Bronchial epithelial cell (primary cell): ENCODE measurements around the gene C5. TPM values are rescaled to one million over a fixed set of nuclear protein-coding genes. Genes with fewer than 3 reads are reported as not detected.

Experiments
- DNase-seq: peaks from one replicate; pipeline ENCODE4 v3.0.0-alpha.2; 2010; ENCODE audit warnings: low read depth
- FAIRE-seq: peaks from 2 replicates; lab custom pipeline; 2011; peaks lifted over from hg19 to GRCh38; lab: Jason Lieb, UNC
- H3K27me3 ChIP-seq: 2 replicates; pipeline ENCODE4 v1.5.1; 2011; ENCODE audit warnings: low read length; ENCODE audit not compliant: control insufficient read depth, insufficient read depth
- H3K36me3 ChIP-seq: 2 replicates; pipeline ENCODE4 v1.5.1; 2011; ENCODE audit warnings: low read length; ENCODE audit not compliant: control insufficient read depth, insufficient read depth
- H3K4me3 ChIP-seq: 2 replicates; pipeline ENCODE4 v1.5.1; 2011; ENCODE audit warnings: mild to moderate bottlenecking, low read depth, low read length, control low read depth
- total RNA-seq: library from RNA; depleted of rRNA; stranded (reverse); fragments of >200 nt; gene quantifications from 2 replicates; pipeline ENCODE4 v1.2.1, GENCODE V29; 2014
- TF ChIP-seq, protein P1 (sequence below): IDR thresholded peaks from 2 replicates; pipeline ENCODE4 v1.5.1; 2011; ENCODE audit warnings: mild to moderate bottlenecking, moderate library complexity, low read length, control low read depth, inconsistent platforms; ENCODE audit not compliant: insufficient read depth, severe bottlenecking

C5 gene
- total RNA-seq, 1 donor from 2014 or later, result 1.3 TPM

DNA sequence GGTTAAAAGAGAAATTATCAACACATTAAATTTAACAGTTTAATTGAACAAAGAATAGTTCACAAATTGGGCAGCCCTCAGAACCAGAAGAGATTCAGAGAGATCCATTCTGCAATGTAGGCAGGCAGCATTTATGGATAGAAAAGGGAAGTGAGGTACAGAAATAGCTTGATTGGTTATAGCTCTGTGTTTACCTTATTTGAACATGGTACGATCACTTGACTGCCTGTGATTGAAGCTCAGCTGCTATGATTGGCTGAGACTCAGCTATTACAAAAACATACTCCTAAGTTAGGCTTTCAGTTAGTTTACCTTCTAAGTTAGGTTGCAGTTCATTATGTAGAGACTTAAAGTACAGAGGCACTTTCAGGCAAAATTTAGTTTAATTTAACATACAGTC lies 32.0 kb upstream of the C5 start:
- no peak for FAIRE-seq
- Histone ChIP-seq H3K27me3 (no peaks in the 10 kb centered on the region), H3K4me3 (no peak overlapping the region), H3K36me3 (no peaks in the 10 kb centered on the region)
- TF ChIP-seq, protein P1, sequence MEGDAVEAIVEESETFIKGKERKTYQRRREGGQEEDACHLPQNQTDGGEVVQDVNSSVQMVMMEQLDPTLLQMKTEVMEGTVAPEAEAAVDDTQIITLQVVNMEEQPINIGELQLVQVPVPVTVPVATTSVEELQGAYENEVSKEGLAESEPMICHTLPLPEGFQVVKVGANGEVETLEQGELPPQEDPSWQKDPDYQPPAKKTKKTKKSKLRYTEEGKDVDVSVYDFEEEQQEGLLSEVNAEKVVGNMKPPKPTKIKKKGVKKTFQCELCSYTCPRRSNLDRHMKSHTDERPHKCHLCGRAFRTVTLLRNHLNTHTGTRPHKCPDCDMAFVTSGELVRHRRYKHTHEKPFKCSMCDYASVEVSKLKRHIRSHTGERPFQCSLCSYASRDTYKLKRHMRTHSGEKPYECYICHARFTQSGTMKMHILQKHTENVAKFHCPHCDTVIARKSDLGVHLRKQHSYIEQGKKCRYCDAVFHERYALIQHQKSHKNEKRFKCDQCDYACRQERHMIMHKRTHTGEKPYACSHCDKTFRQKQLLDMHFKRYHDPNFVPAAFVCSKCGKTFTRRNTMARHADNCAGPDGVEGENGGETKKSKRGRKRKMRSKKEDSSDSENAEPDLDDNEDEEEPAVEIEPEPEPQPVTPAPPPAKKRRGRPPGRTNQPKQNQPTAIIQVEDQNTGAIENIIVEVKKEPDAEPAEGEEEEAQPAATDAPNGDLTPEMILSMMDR, result no peak
- DNase-seq, result no peak

DNA sequence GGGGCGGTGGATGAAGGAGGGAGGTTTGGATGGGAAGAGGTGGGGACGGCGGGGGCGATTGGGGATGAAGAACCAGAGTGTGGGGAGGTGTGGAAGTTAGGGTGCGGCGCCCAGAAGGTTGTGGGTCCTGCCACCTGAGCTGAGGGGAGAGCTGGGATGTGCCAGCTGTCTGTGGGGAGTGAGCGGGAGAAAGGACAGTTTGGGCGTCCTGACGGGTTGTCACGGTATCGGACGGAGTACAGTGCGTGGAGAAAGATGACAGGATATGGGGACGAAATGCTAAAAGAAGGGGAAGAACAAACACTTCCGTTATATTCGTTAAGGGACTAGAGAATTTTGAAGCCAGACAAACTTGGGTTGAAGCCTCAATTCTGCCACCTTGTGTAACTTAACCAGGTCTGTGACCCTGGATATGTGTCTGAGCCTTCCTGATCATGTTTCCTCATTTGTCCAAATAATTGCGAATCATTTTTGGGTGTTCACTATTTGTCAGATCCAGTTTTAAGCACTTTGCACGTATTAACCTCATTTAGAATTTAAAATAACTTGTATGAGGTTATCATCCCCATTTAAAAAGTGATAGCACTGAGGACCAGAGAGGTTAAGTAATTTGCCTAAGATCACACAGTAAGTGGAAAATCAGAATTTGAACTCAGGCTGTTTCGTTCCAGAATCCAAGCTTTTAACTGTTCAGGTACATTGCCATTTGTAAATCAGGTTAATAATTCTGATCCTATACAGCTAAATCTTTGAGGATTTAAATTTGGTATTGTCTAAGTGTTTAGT lies 25.4 kb upstream of the C5 start:
- no peak for FAIRE-seq
- Histone ChIP-seq H3K4me3 (peak overlapping the region; percentile 75), H3K27me3 (no peaks in the 10 kb centered on the region), H3K36me3 (no peaks in the 10 kb centered on the region)
- TF ChIP-seq, protein P1, result no peak
- DNase-seq, result peak; percentile 38

DNA sequence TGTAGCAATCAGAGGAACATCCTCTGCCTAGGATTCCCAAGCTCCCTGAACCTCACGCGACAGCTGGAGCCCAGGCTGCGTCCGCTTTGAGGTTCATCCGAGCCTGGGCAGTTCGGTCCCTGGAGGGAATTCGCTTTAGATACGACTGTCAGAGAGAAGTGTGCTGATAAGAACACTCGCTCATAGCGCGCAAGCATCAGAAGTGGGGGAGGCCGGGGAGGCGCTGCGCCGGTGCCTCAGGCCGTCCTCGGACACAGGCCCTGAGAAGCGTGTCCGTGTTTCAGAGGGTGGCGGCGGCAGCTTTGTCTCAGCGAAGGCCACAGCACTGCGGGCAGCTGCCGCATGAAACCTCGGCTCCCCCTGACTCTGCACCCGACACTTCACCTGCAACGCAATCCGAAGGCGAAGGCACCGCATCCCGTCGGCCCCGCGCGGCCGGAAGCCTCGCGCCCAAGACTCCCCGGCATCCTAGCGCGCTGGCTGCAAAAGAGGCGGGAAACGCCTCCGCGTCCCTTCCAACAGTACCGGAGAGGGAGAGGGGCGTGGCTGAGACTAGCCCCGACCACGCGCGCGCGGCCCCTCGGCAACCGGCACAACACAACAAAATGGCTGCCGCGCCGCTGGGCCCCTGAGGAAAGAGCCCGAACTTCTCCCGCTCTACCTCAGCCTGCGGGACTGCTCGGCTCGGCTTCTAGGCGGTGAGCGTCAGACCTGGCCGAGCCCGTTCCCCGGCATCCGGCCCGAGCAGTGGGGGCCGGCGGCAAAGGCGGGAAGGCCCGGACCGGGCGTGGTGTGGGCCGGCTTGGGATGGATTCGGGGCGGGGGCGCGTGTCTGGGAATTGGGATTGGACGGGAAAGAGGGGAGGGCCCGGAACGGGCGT lies 24.5 kb upstream of the C5 start, which contains the start of gene CNTRL:
Gene CNTRL (plus strand): TSS at position 586 of the 881 bp plus-strand sequence. CDS start 13,372 bp downstream, outside the sequence.
- no peaks in the 10 kb centered on the region for H3K36me3 ChIP-seq
- no peaks in the 10 kb centered on the region for H3K27me3 ChIP-seq
- no peak for FAIRE-seq
- H3K4me3 ChIP-seq, result peak within 1 kb of the TSS; percentile 75
- peak; percentile 66 for DNase-seq
- TF ChIP-seq, protein P1, result no peak

DNA sequence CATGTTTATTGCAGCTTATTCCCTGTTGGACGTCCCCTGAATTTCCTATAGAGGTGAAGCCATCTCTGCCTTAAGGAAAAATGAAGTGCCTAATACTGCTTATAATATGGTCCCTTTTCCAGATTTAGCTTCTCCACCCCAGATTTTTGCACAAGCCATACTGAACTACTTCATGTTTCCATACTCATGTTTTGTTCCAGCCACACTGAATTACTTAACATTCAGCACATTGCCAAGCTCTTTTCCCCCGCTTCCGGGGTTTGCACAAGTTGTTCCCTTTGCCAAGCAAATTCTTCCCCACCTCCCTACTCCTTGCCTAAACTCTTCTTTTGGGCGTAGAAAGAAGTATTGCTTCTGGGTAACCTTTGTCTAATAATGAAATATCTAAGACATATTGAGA lies 23.0 kb upstream of the C5 start:
- FAIRE-seq (no peak), DNase-seq (peak; percentile 17)
- Histone ChIP-seq H3K27me3 (no peaks in the 10 kb centered on the region), H3K36me3 (no peaks in the 10 kb centered on the region), H3K4me3 (no peak overlapping the region)
- TF ChIP-seq, protein P1, result no peak

DNA sequence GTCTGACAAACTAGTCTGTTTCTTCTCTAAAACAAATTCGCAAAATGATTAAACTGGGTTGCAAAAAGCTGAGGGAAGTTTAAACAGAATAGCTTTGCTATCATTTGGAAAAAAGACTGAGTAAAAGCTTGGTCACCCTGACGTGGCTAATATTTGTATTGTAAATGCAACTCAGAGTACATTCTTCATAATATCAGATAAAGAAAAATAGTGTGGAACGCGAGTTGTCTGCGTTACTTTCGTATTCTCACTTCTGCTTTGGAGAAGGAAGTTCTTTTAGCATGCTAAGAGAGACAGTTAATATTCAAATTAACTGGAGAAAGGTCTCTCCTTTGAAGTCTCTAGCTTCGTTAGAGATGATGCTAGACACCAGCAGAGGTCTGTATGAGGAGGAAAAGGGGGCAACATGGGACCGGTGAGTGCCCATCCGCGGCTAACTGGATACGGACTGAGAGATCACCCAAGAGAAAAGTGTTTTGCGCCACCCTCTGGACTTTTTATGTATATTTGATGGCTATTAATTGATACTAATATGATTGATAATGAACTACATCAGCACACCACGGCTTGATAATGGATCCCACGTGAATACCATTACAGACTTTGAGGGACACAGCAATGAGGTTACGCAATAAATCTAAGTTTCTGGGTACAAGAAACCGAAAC lies 21.8 kb upstream of the C5 start:
- peak overlapping the region; percentile 38 for H3K4me3 ChIP-seq
- FAIRE-seq, result no peak
- H3K36me3 ChIP-seq, result no peaks in the 10 kb centered on the region
- no peaks in the 10 kb centered on the region for H3K27me3 ChIP-seq
- TF ChIP-seq, protein P1, result peak; percentile 17
- peak; percentile 38 for DNase-seq
